Hematopoietic multipotent progenitor cell treated with erythropoietin and hydrocortisone succinate and interleukin-3 and kit ligand, for 4 days (in vitro differentiated cells): Measurements from ENCODE around the gene WNT7B.

ENCODE experiments used
- DNase-seq: peaks from one replicate; pipeline ENCODE4 v3.0.0-alpha.2; 2015

WNT7B gene

DNA sequence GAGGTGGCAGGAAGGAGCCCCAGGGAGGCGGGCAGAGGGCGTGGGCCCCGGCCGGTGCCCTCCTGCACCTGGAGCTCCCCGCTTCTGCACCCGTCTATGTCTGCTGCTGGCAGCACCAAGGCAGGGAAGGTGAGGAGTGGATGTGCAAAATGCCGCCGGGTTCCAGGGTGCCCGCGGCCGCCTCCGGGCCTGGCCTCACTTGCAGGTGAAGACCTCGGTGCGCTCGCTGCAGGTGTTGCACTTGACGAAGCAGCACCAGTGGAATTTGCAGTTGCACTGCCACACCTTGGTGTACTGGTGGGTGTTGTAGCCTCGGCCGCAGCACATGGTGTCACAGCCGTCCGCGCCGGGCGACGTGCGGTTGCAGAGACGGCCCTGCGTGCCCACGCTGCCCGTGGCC is 54.3 kb downstream of the WNT7B start:
- no peak for DNase-seq

GRCh38 chr22:45922256-45922655 is 54.7 kb downstream of the WNT7B start:
- DNase-seq: no peak

GRCh38 chr22:45919504-45920286 is 57.3 kb downstream of the WNT7B start:
- no peak for DNase-seq

- peak; percentile 60 for DNase-seq
Measured at GRCh38 chr22:45918459-45919370, 58.2 kb downstream of the WNT7B start.

- no peak for DNase-seq
Measured at GRCh38 chr22:45917700-45918458, 59.1 kb downstream of the WNT7B start.

GRCh38 chr22:45917146-45917545 is 59.8 kb downstream of the WNT7B start:
- no peak for DNase-seq

- no peak for DNase-seq
Measured at GRCh38 chr22:45916515-45916914, 60.4 kb downstream of the WNT7B start.

- DNase-seq: no peak
Measured at GRCh38 chr22:45915841-45916240, 61.1 kb downstream of the WNT7B start.

GRCh38 chr22:45915151-45915550 is 61.8 kb downstream of the WNT7B start:
- DNase-seq: no peak

DNA sequence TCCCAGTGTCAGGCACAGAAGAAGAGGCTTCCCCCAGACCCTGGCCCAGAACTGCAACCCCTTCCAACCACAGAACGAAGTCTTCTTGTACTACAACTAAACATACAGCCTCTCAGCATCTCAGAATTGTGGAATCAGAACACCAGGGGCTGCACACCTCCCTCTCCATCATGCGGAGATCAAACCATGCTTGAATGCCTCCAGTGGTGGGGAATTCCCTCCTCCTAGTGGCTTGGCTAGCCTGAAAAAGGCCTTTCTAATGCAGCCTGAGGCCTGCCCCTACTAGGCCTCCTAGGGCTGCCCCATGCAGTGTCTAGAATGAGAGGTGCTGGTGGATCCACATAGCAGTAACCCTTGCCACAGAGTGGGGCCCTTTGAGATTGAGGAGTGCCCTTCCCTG is 62.7 kb downstream of the WNT7B start:
- no peak for DNase-seq

GRCh38 chr22:45912910-45913309 is 64.1 kb downstream of the WNT7B start:
- DNase-seq: no peak

- peak; percentile 44 for DNase-seq
Measured at GRCh38 chr22:45911601-45912271, 65.2 kb downstream of the WNT7B start.

GRCh38 chr22:45910928-45911467 is 66.0 kb downstream of the WNT7B start:
- no peak for DNase-seq

DNA sequence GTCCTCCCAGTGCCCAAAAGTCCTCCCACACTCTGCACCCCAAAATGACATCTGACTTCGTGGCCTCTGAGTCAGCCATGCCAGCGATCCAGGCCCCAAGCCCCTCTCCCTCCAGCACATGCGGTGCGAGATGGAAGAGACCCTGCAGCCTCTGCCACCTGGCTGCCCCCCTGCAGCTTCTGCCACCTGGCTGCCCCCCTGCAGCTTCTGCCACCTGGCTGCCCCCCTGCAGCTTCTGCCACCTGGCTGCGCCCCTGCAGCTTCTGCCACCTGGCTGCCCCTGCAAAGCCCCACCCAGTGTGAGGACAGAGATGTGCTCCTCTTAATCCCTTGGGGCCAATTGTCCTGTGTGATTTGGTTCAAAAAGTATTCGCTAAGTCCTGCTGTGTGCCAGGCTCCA is 68.0 kb downstream of the WNT7B start:
- no peak for DNase-seq

- no peak for DNase-seq
Measured at GRCh38 chr22:45907996-45908395, 69.0 kb downstream of the WNT7B start.

DNA sequence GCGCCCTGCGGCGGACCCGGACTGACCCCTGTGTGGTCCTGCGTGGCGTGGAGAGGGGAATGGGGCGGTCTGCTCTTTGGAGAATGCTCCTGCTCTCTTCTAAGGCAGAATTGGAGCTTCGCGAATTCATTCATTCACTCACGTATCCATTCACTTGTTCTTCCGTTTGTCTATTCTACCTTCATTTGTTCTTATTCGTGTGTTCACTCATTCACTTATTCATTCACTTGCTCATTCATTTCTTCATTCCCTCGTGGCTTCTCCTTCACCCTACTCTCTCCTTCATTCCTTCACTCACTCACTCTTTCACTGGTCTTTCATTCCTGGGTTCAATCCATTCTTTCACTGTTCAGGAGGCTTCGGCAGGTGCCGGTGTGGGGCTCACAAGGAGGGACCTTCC is 69.6 kb downstream of the WNT7B start:
- DNase-seq: no peak

GRCh38 chr22:45906946-45907345 is 70.0 kb downstream of the WNT7B start:
- no peak for DNase-seq

GRCh38 chr22:45905924-45906865 is 70.8 kb downstream of the WNT7B start:
- DNase-seq: no peak

GRCh38 chr22:45905326-45905923 is 71.5 kb downstream of the WNT7B start:
- DNase-seq: no peak

- DNase-seq: no peak
Measured at GRCh38 chr22:45904236-45904635, 72.7 kb downstream of the WNT7B start.
